Hepatocyte (in vitro differentiated cells): ENCODE data around the gene TUNAR. TPM values are rescaled to one million over a fixed set of nuclear protein-coding genes. Genes with fewer than 3 reads are reported as not detected.
A peak's percentile ranks its signal among the peaks of the same experiment; 100 is the strongest.

Experiments used
- DNase-seq: peaks from one replicate; pipeline ENCODE4 v3.0.0-alpha.2; 2016; ENCODE audit warnings: low spot score
- H2AFZ ChIP-seq: fragments of 200-600 bp; sonication (generic); 2 replicates; pipeline ENCODE4 v1.6.0; 2016; ENCODE audit warnings: antibody characterized with exemption, mild to moderate bottlenecking
- H3K27ac ChIP-seq: fragments of 200-600 bp; sonication (generic); 2 replicates; pipeline ENCODE4 v1.5.1; 2016; ENCODE audit warnings: mild to moderate bottlenecking
- H3K27me3 ChIP-seq: fragments of 200-600 bp; sonication (generic); 2 replicates; pipeline ENCODE4 v1.6.1; 2016
- H3K36me3 ChIP-seq: fragments of 200-600 bp; sonication (generic); replicated peaks from 2 replicates; pipeline ENCODE4 v1.5.1; 2016; ENCODE audit warnings: low read depth; ENCODE audit not compliant: insufficient read depth
- H3K4me1 ChIP-seq: fragments of 200-600 bp; sonication (generic); 2 replicates; pipeline ENCODE4 v1.5.1; 2016; ENCODE audit warnings: mild to moderate bottlenecking, moderate library complexity; ENCODE audit not compliant: insufficient read depth
- H3K4me2 ChIP-seq: fragments of 200-600 bp; sonication (generic); 2 replicates; pipeline ENCODE4 v1.6.0; 2016
- H3K4me3 ChIP-seq: fragments of 200-600 bp; sonication (generic); 2 replicates; pipeline ENCODE4 v1.5.1; 2016; ENCODE audit warnings: mild to moderate bottlenecking
- H3K79me2 ChIP-seq: fragments of 200-600 bp; sonication (generic); 2 replicates; pipeline ENCODE4 v1.6.0; 2017; ENCODE audit warnings: mild to moderate bottlenecking
- H3K9me2 ChIP-seq: fragments of 200-600 bp; sonication (generic); replicated peaks from 2 replicates; pipeline ENCODE4 v1.6.0; 2017; ENCODE audit warnings: mild to moderate bottlenecking; ENCODE audit not compliant: insufficient read depth
- H3K9me3 ChIP-seq: fragments of 200-600 bp; sonication (generic); 2 replicates; pipeline ENCODE4 v1.5.1; 2016; ENCODE audit warnings: low read depth, mild to moderate bottlenecking
- H4K20me1 ChIP-seq: fragments of 200-600 bp; sonication (generic); 2 replicates; pipeline ENCODE4 v1.6.0; 2016; ENCODE audit warnings: mild to moderate bottlenecking; ENCODE audit not compliant: insufficient read depth, poor library complexity, severe bottlenecking
- EZH2 ChIP-seq: fragments of 200-600 bp; sonication (generic); IDR thresholded peaks from 2 replicates; pipeline ENCODE4 v1.6.1; 2016; ENCODE audit warnings: antibody characterized with exemption, mild to moderate bottlenecking, borderline replicate concordance
- EZH2phosphoT487 ChIP-seq: fragments of 200-600 bp; sonication (generic); IDR thresholded peaks from one replicate; pipeline ENCODE4 v1.6.1; 2018; ENCODE audit warnings: antibody characterized with exemption, mild to moderate bottlenecking, low read depth, moderate library complexity; ENCODE audit not compliant: unreplicated experiment, severe bottlenecking
- WGBS: methylation state at CpG from one replicate; pipeline ENCODE4 v1.1.6; 2016; ENCODE audit warnings: low lambda C conversion rate; ENCODE audit errors: missing lambda C conversion rate; 5-methylcytosine and 5-hydroxymethylcytosine counted together
- polyA plus RNA-seq: library from polyadenylated mRNA; unstranded; fragments of >200 nt; fragmentation: Nextera tagmentation; extraction: Ambion mirVana; gene quantifications from 2 replicates; pipeline ENCODE4 v1.2.1, GENCODE V29; 2016
- total RNA-seq: library from RNA; depleted of rRNA; stranded (reverse); fragments of >200 nt; gene quantifications from 2 replicates; pipeline ENCODE4 v1.2.3, GENCODE V29; 2014
- TF ChIP-seq, protein P1 (sequence below): fragments of 200-600 bp; sonication (generic); IDR thresholded peaks from 2 replicates; pipeline ENCODE4 v1.5.1; 2016; ENCODE audit warnings: antibody characterized with exemption, mild to moderate bottlenecking; ENCODE audit not compliant: poor library complexity

The TUNAR gene
- total RNA-seq: 0.13 TPM in 1 of 2 replicates, not detected in the other
- not detected in 2 replicates for polyA plus RNA-seq

- H4K20me1 ChIP-seq: no peaks in the 10 kb centered on the region
- peak within 1 kb of the TSS; percentile 76 for H3K4me2 ChIP-seq
- H3K27me3 ChIP-seq: peaks cover 95% of the 10 kb centered on the region
- H3K4me3 ChIP-seq: no peak within 1 kb of the TSS
- H3K27ac ChIP-seq: no peak within 1 kb of the TSS
- no peaks in the 10 kb centered on the region for H3K9me2 ChIP-seq
- DNase-seq: no peak
- no peaks in the 10 kb centered on the region for H3K9me3 ChIP-seq
- H2AFZ ChIP-seq: no peak within 1 kb of the TSS
- H3K79me2 ChIP-seq: no peaks in the 10 kb centered on the region
- WGBS: 5% methylated on average over 68 of the region's 70 CpGs
- TF ChIP-seq, protein P1, sequence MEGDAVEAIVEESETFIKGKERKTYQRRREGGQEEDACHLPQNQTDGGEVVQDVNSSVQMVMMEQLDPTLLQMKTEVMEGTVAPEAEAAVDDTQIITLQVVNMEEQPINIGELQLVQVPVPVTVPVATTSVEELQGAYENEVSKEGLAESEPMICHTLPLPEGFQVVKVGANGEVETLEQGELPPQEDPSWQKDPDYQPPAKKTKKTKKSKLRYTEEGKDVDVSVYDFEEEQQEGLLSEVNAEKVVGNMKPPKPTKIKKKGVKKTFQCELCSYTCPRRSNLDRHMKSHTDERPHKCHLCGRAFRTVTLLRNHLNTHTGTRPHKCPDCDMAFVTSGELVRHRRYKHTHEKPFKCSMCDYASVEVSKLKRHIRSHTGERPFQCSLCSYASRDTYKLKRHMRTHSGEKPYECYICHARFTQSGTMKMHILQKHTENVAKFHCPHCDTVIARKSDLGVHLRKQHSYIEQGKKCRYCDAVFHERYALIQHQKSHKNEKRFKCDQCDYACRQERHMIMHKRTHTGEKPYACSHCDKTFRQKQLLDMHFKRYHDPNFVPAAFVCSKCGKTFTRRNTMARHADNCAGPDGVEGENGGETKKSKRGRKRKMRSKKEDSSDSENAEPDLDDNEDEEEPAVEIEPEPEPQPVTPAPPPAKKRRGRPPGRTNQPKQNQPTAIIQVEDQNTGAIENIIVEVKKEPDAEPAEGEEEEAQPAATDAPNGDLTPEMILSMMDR: no peak
- peak; percentile 57 for TF ChIP-seq EZH2
- H3K4me1 ChIP-seq: peaks cover 4% of the 10 kb centered on the region
- H3K36me3 ChIP-seq: no peaks in the 10 kb centered on the region
These were observed at the start of gene TUNAR for GRCh38 chr14:95876761-95877538. TSS of gene TUNAR (plus strand) at chr14:95876832.

DNA sequence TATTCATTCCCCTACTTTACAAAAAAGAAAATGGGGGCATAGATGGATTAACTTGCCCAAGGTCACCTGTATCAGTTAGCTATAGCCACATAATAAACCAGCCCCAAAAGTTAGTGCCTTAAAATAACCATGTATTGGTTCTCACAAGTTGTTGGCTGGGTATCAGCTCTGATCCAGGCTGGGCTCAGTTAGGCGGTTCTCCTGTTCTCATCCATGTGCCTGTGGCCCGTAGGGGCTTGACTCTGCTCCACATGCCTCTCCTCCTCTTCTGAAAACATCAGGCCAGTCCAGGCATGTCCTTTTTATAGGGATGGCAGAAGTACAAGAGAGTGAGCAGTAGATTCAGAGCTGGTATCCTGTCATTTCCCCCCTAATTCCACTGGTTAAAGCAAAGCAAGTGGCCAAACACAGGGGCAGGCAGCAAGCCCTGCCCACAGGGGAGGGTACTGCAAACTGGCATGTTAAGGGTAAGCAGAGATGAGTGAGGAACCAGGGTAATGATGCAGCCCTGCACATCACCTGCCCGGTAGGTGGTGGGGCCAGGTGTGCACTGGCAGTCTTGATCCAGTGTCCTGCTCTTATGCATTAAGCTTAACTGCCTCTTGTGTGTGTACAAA lies 47.9 kb upstream of the TUNAR start:
- Histone ChIP-seq H3K27me3 (peaks cover 3% of the 10 kb centered on the region), H3K27ac (no peak overlapping the region), H3K4me3 (no peak overlapping the region), H3K4me1 (no peaks in the 10 kb centered on the region), H3K9me2 (no peaks in the 10 kb centered on the region), H3K79me2 (no peaks in the 10 kb centered on the region), H3K4me2 (no peak overlapping the region), H3K36me3 (no peaks in the 10 kb centered on the region), H2AFZ (no peak overlapping the region), H3K9me3 (no peaks in the 10 kb centered on the region), H4K20me1 (no peaks in the 10 kb centered on the region)
- no peak for DNase-seq
- TF ChIP-seq EZH2 (no peak), EZH2phosphoT487 (no peak)
- TF ChIP-seq, protein P1: no peak
- 91% methylated on average over 3 of the region's 3 CpGs for WGBS

- DNase-seq: no peak
- Histone ChIP-seq H3K9me3 (no peaks in the 10 kb centered on the region), H3K4me2 (no peak overlapping the region), H3K9me2 (no peaks in the 10 kb centered on the region), H3K36me3 (no peaks in the 10 kb centered on the region), H3K4me1 (no peaks in the 10 kb centered on the region), H3K27ac (no peak overlapping the region), H4K20me1 (no peaks in the 10 kb centered on the region), H3K79me2 (no peaks in the 10 kb centered on the region), H2AFZ (no peak overlapping the region), H3K27me3 (peaks cover 3% of the 10 kb centered on the region), H3K4me3 (no peak overlapping the region)
- TF ChIP-seq, protein P1: no peak
- no peak for TF ChIP-seq EZH2phosphoT487
- TF ChIP-seq EZH2: no peak
- 93% methylated on average over 3 of the region's 3 CpGs for WGBS
These were observed 47.3 kb upstream of the TUNAR start for GRCh38 chr14:95829321-95829720.
